Neuronal stem cell (in vitro differentiated cells): ENCODE measurements around the gene HCFC2.

ENCODE experiments used
- DNase-seq: peaks from one replicate; pipeline ENCODE4 v3.0.0-alpha.2; 2013; ENCODE audit warnings: low spot score
- H2AFZ ChIP-seq: one replicate; pipeline ENCODE4 v1.6.1; 2013; ENCODE audit warnings: mild to moderate bottlenecking, low read length, inconsistent platforms
- H2AK5ac ChIP-seq: 2 replicates; pipeline ENCODE4 v1.6.1; 2013; ENCODE audit warnings: low read depth, mild to moderate bottlenecking, inconsistent platforms, low read length, moderate library complexity, mixed read lengths
- H2BK120ac ChIP-seq: 2 replicates; pipeline ENCODE4 v1.6.1; 2013; ENCODE audit warnings: low read depth, mild to moderate bottlenecking, inconsistent platforms, low read length, moderate library complexity, mixed read lengths
- H2BK12ac ChIP-seq: one replicate; pipeline ENCODE4 v1.6.1; 2013; ENCODE audit warnings: low read length, inconsistent platforms
- H2BK15ac ChIP-seq: 2 replicates; pipeline ENCODE4 v1.6.1; 2013; ENCODE audit warnings: mild to moderate bottlenecking, low read length, inconsistent platforms, mixed read lengths
- H2BK5ac ChIP-seq: one replicate; pipeline ENCODE4 v1.6.1; 2013; ENCODE audit warnings: inconsistent platforms, mild to moderate bottlenecking, low read length, moderate library complexity
- H3K14ac ChIP-seq: one replicate; pipeline ENCODE4 v1.6.1; 2013; ENCODE audit warnings: low read length, inconsistent platforms
- H3K18ac ChIP-seq: 2 replicates; pipeline ENCODE4 v1.6.1; 2013; ENCODE audit warnings: low read length, inconsistent platforms
- H3K23ac ChIP-seq: 2 replicates; pipeline ENCODE4 v1.6.1; 2013; ENCODE audit warnings: low read depth, mild to moderate bottlenecking, mixed read lengths, low read length, inconsistent platforms; ENCODE audit not compliant: poor library complexity
- H3K27ac ChIP-seq: replicated peaks from 3 replicates; pipeline ENCODE4 v1.5.1; 2013; ENCODE audit warnings: low read length, inconsistent platforms
- H3K27me3 ChIP-seq, 3 experiments: 2 replicates each; pipeline ENCODE4 v1.6.1; 2013; ENCODE audit warnings: low read length in 3 of 3, mild to moderate bottlenecking in 2 of 3, inconsistent platforms in 1 of 3, low read depth in 1 of 3, mixed read lengths in 1 of 3, moderate library complexity in 1 of 3; ENCODE audit not compliant: control insufficient read depth in 3 of 3, insufficient read depth in 3 of 3
- H3K36me3 ChIP-seq, 2 donors: replicated peaks in 1 of 2; 2 replicates each; pipeline ENCODE4 v1.6.1; 2013; ENCODE audit warnings: low read length in 2 of 2; ENCODE audit not compliant: control insufficient read depth in 2 of 2, insufficient read depth in 2 of 2
- H3K4ac ChIP-seq: 2 replicates; pipeline ENCODE4 v1.6.1; 2013; ENCODE audit warnings: inconsistent platforms, mild to moderate bottlenecking, low read length, moderate library complexity
- H3K4me1 ChIP-seq, 2 donors: 1 replicate in 1 of 2; 2 replicates in 1 of 2; pipeline ENCODE4 v1.6.1; 2013; ENCODE audit warnings: low read length in 2 of 2, low read depth in 1 of 2; ENCODE audit not compliant: control insufficient read depth in 2 of 2, insufficient read depth in 1 of 2
- H3K4me2 ChIP-seq: one replicate; pipeline ENCODE4 v1.6.1; 2013; ENCODE audit warnings: mild to moderate bottlenecking, low read length, inconsistent platforms; ENCODE audit not compliant: insufficient read depth, poor library complexity, severe bottlenecking
- H3K4me3 ChIP-seq, 2 donors: 2 replicates each; pipeline ENCODE4 v1.5.1; 2013; ENCODE audit warnings: low read length in 2 of 2, mild to moderate bottlenecking in 2 of 2, inconsistent platforms in 1 of 2, moderate library complexity in 1 of 2
- H3K79me1 ChIP-seq: one replicate; pipeline ENCODE4 v1.6.1; 2013; ENCODE audit warnings: low read depth, mild to moderate bottlenecking, inconsistent platforms, low read length, moderate library complexity
- H3K9ac ChIP-seq: one replicate; pipeline ENCODE4 v1.6.1; 2013; ENCODE audit warnings: mild to moderate bottlenecking, low read depth, low read length, inconsistent platforms; ENCODE audit not compliant: poor library complexity
- H3K9me3 ChIP-seq, 2 donors: replicated peaks in 1 of 2; 2 replicates each; pipeline versions ENCODE3 to v1.6.1; 2013; ENCODE audit warnings: low read length in 2 of 2, mild to moderate bottlenecking in 2 of 2, inconsistent platforms in 1 of 2, low read depth in 1 of 2, mixed read lengths in 1 of 2, moderate library complexity in 1 of 2; ENCODE audit not compliant: control insufficient read depth in 2 of 2, insufficient read depth in 1 of 2
- H4K8ac ChIP-seq: one replicate; pipeline ENCODE4 v1.6.1; 2013; ENCODE audit warnings: low read depth, mild to moderate bottlenecking, inconsistent platforms, low read length, moderate library complexity
- H4K91ac ChIP-seq: one replicate; pipeline ENCODE4 v1.6.1; 2013; ENCODE audit warnings: low read length, low read depth, mild to moderate bottlenecking, inconsistent platforms; ENCODE audit not compliant: poor library complexity
- WGBS, 2 donors: extraction: QIAGEN DNeasy Blood & Tissue Kit; methylation state at CpG; one replicate each; pipeline ENCODE4 v1.1.7; 2013; ENCODE audit warnings: missing lambda C conversion rate in 2 of 2, mixed read lengths in 1 of 2; ENCODE audit not compliant: insufficient read length in 2 of 2, insufficient replicate concordance in 1 of 2; ENCODE audit errors: extremely low coverage in 2 of 2; 5-methylcytosine and 5-hydroxymethylcytosine counted together

The HCFC2 gene

GRCh38 chr12:104090685-104091084 lies 26.4 kb downstream of the HCFC2 start:
- no peak overlapping the region for H4K8ac ChIP-seq
- H3K79me1 ChIP-seq, result no peaks in the 10 kb centered on the region
- no peak overlapping the region for H2BK5ac ChIP-seq
- peak overlapping the region; percentile 19 for H3K27ac ChIP-seq
- no peak for DNase-seq
- H3K18ac ChIP-seq, result no peak overlapping the region
- no peak overlapping the region for H2AFZ ChIP-seq
- H2BK15ac ChIP-seq, result no peak overlapping the region
- H2BK120ac ChIP-seq, result no peak overlapping the region
- no peak overlapping the region for H2AK5ac ChIP-seq
- no peak overlapping the region for H3K4me2 ChIP-seq
- H3K4me3 ChIP-seq, result no peak overlapping the region
- no peak overlapping the region for H3K9ac ChIP-seq
- peaks cover 0 to 25% of the 10 kb centered on the region in 2 donors for H3K36me3 ChIP-seq
- H3K14ac ChIP-seq, result no peak overlapping the region
- H3K4me1 ChIP-seq, result peaks cover 0 to 2% of the 10 kb centered on the region in 2 donors
- no CpG with 5 or more reads among the region's 1 CpG for WGBS, 2 donors
- H3K4ac ChIP-seq, result no peak overlapping the region
- no peaks in the 10 kb centered on the region for H3K27me3 ChIP-seq
- H4K91ac ChIP-seq, result no peak overlapping the region
- H3K9me3 ChIP-seq, result no peaks in the 10 kb centered on the region
- no peak overlapping the region for H3K23ac ChIP-seq
- no peak overlapping the region for H2BK12ac ChIP-seq

DNA sequence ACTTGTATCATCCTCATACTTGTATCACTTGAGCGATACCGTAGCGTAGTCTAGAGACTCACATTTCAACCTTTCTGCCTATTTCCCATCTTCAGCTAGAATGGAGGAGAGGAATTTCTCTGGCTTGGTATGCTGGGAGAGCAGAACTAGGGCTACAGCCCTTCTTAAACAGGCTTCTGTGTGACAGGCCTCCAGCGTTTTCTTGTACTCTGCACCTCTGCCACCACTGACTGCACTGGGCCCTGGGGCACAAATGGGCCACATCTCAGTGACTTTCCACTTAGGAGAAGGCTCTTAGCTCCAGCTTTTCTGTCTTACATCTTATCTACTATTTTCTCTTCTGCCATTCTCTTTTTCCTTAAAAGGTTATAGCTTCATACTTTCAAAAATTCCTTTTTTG lies 26.8 kb downstream of the HCFC2 start:
- H2BK15ac ChIP-seq, result no peak overlapping the region
- no peak overlapping the region for H2BK12ac ChIP-seq
- H2AFZ ChIP-seq, result no peak overlapping the region
- H3K79me1 ChIP-seq, result no peaks in the 10 kb centered on the region
- H4K8ac ChIP-seq, result peak overlapping the region; percentile 65
- no peak overlapping the region for H3K23ac ChIP-seq
- H3K4me1 ChIP-seq, result peaks cover 0 to 2% of the 10 kb centered on the region in 2 donors
- no peak overlapping the region for H2BK120ac ChIP-seq
- no CpG with 5 or more reads among the region's 4 CpGs for WGBS, 2 donors
- H3K14ac ChIP-seq, result no peak overlapping the region
- peak overlapping the region; percentile 13 for H3K18ac ChIP-seq
- peak overlapping the region; percentile 19 for H3K27ac ChIP-seq
- H3K4me2 ChIP-seq, result no peak overlapping the region
- H2BK5ac ChIP-seq, result no peak overlapping the region
- H3K9me3 ChIP-seq, result no peaks in the 10 kb centered on the region
- no peak overlapping the region for H4K91ac ChIP-seq
- no peak overlapping the region for H2AK5ac ChIP-seq
- no peak for DNase-seq
- H3K36me3 ChIP-seq, result peaks cover 0 to 25% of the 10 kb centered on the region in 2 donors
- H3K4me3 ChIP-seq, result no peak overlapping the region
- H3K27me3 ChIP-seq, result no peaks in the 10 kb centered on the region
- H3K9ac ChIP-seq, result no peak overlapping the region
- H3K4ac ChIP-seq, result no peak overlapping the region

GRCh38 chr12:104094284-104094683 lies 30.0 kb downstream of the HCFC2 start:
- H3K9ac ChIP-seq, result no peak overlapping the region
- no peaks in the 10 kb centered on the region for H3K27me3 ChIP-seq
- H4K8ac ChIP-seq, result no peak overlapping the region
- H3K79me1 ChIP-seq, result no peaks in the 10 kb centered on the region
- no peak overlapping the region for H2BK15ac ChIP-seq
- no peak overlapping the region for H3K4me2 ChIP-seq
- peaks cover 0 to 2% of the 10 kb centered on the region in 2 donors for H3K4me1 ChIP-seq
- no CpG with 5 or more reads among the region's 3 CpGs for WGBS, 2 donors
- H2BK5ac ChIP-seq, result no peak overlapping the region
- H3K27ac ChIP-seq, result no peak overlapping the region
- H3K4me3 ChIP-seq, result no peak overlapping the region
- H2AK5ac ChIP-seq, result no peak overlapping the region
- no peak overlapping the region for H4K91ac ChIP-seq
- peaks cover 0 to 32% of the 10 kb centered on the region in 2 donors for H3K36me3 ChIP-seq
- H2BK120ac ChIP-seq, result no peak overlapping the region
- no peak overlapping the region for H2AFZ ChIP-seq
- no peak overlapping the region for H3K23ac ChIP-seq
- no peak overlapping the region for H2BK12ac ChIP-seq
- no peak for DNase-seq
- H3K4ac ChIP-seq, result no peak overlapping the region
- H3K9me3 ChIP-seq, result no peaks in the 10 kb centered on the region
- no peak overlapping the region for H3K14ac ChIP-seq
- no peak overlapping the region for H3K18ac ChIP-seq

DNA sequence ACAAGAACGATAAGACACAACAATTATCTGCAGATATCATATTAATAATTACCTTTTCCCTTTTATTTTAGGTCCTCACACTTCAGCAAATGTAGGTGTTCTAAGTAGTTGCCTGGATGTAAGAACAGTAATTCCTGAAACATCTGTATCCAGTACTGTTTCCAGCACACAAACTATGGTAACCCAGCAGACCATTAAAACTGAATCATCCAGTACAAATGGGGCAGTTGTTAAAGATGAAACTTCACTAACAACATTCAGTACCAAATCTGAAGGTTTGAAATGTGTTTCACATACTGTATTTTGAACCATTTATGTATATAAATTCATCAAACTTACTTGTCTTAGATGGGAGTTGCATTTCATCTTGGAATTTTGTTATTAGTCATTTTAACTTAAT lies 31.0 kb downstream of the HCFC2 start:
- Histone ChIP-seq H3K4ac (no peak overlapping the region), H2AFZ (no peak overlapping the region), H3K27ac (no peak overlapping the region), H3K27me3 (no peaks in the 10 kb centered on the region), H3K9ac (no peak overlapping the region), H3K79me1 (no peaks in the 10 kb centered on the region), H2BK12ac (no peak overlapping the region), H3K4me1 (peaks cover 0 to 2% of the 10 kb centered on the region in 2 donors), H3K14ac (no peak overlapping the region), H2BK5ac (no peak overlapping the region), H3K18ac (no peak overlapping the region), H4K8ac (no peak overlapping the region), H3K36me3 (peaks cover 0 to 37% of the 10 kb centered on the region in 2 donors), H4K91ac (no peak overlapping the region), H3K4me3 (no peak overlapping the region), H2BK15ac (no peak overlapping the region), H2BK120ac (no peak overlapping the region), H2AK5ac (no peak overlapping the region), H3K23ac (no peak overlapping the region), H3K9me3 (no peaks in the 10 kb centered on the region), H3K4me2 (no peak overlapping the region)
- WGBS, 2 donors, result no CpG with 5 or more reads among the region's 1 CpG
- no peak for DNase-seq
